Type B pancreatic cell (in vitro differentiated cells): ENCODE results near the gene POLN. TPM values are rescaled to one million over a fixed set of nuclear protein-coding genes. Genes with fewer than 3 reads are reported as not detected.

Source experiments
- DNase-seq: peaks from one replicate; pipeline ENCODE4 v3.0.0; 2021; ENCODE audit warnings: mixed read lengths; ENCODE audit not compliant: unreplicated experiment; ENCODE audit errors: extremely low spot score
- H3K27ac Mint-ChIP-seq: 2 replicates; pipeline ENCODE4 v1.8.0; 2021; ENCODE audit warnings: mild to moderate bottlenecking, mixed read lengths
- H3K27me3 Mint-ChIP-seq: 2 replicates; pipeline ENCODE4 v1.8.0; 2021; ENCODE audit warnings: mixed read lengths
- H3K36me3 Mint-ChIP-seq: 2 replicates; pipeline ENCODE4 v1.8.0; 2021; ENCODE audit warnings: mixed read lengths
- H3K4me1 Mint-ChIP-seq: one replicate; pipeline ENCODE4 v1.8.0; 2021; ENCODE audit warnings: mixed read lengths; ENCODE audit not compliant: unreplicated experiment
- H3K4me3 Mint-ChIP-seq: 2 replicates; pipeline ENCODE4 v1.8.0; 2021; ENCODE audit warnings: mild to moderate bottlenecking, mixed read lengths
- H3K9me3 Mint-ChIP-seq: 2 replicates; pipeline ENCODE4 v1.8.0; 2021; ENCODE audit warnings: mixed read lengths
- CTCF ChIP-seq: fragments of 200-600 bp; sonication (generic); conservative IDR thresholded peaks from 2 replicates; pipeline ENCODE4 v1.5.0; 2021; ENCODE audit warnings: antibody characterized with exemption, mild to moderate bottlenecking
- total RNA-seq: library from RNA; stranded (reverse); gene quantifications from 2 replicates; pipeline ENCODE4 v1.2.1, GENCODE V29; 2021; ENCODE audit warnings: low replicate concordance

Gene POLN
- total RNA-seq, 1 donor from 2014 or later: 4.1 TPM

- DNase-seq: no peak
- Mint-ChIP-seq H3K36me3 (no peaks in the 10 kb centered on the region), H3K4me3 (no peak overlapping the region), H3K27me3 (no peaks in the 10 kb centered on the region), H3K27ac (no peak overlapping the region), H3K4me1 (peaks cover 3% of the 10 kb centered on the region), H3K9me3 (no peaks in the 10 kb centered on the region)
- TF ChIP-seq CTCF: no peak
Observed at GRCh38 chr4:2273221-2273620, 31.3 kb upstream of the POLN start.

DNA sequence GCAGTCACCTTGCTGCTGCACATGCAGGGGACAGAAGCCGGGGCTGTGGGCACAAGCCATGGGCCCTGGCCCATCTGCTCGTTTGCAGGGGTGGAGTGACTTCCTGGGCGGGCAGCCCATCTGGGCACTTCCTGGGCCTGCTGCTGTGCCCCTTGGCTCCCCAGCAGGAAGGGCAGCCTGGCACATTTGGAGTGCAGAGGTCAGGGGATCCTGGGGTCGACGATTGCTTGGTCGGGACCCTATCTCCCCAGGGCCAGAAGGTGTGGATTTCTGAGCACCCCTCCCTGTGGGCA is 30.9 kb upstream of the POLN start:
- Mint-ChIP-seq H3K27me3 (no peaks in the 10 kb centered on the region), H3K4me1 (peaks cover 3% of the 10 kb centered on the region), H3K27ac (no peak overlapping the region), H3K36me3 (no peaks in the 10 kb centered on the region), H3K9me3 (no peaks in the 10 kb centered on the region), H3K4me3 (no peak overlapping the region)
- no peak for DNase-seq
- no peak for TF ChIP-seq CTCF

- no peak for DNase-seq
- Mint-ChIP-seq H3K9me3 (no peaks in the 10 kb centered on the region), H3K4me3 (no peak overlapping the region), H3K27ac (no peak overlapping the region), H3K36me3 (no peaks in the 10 kb centered on the region), H3K4me1 (peaks cover 3% of the 10 kb centered on the region), H3K27me3 (no peaks in the 10 kb centered on the region)
- no peak for TF ChIP-seq CTCF
Observed at GRCh38 chr4:2272026-2272827, 30.3 kb upstream of the POLN start.

DNA sequence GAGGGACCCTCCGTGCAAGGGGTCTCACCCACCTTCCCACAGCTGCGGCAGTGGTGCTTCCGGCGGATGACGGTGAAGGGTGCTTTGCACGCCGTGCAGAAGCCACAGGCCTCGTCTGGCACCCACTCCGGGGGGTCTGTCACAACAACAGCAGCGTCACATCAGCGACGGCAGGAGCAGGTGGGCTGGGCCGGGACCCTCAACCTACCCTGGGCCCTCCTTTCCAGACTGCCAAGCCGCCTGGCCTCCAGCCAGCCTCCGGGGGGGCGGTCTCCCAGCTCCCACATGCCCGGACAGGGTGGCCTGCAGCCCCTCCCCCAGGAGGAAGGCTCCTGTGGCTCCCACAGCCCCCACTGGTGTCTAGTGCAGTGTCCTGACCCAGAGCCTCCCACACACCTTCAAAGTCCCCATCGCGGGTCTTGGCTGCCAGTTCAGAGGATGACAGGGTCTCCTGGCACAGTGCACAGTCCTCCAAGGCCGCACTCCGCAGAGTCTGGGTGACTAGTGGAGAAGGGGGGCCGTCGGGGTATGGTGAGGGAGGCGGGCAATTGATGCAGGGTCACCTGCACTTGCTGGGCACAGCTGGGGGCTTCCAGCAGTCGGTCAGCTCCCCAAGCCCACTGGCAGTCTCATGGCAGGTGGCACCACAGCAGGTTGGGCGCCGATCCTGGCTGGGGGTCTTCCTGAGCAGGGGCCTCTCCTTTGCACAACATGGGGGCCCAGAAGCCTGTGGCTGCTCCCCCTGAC is 29.5 kb upstream of the POLN start:
- no peak for DNase-seq
- Mint-ChIP-seq H3K4me1 (peaks cover 3% of the 10 kb centered on the region), H3K27me3 (no peaks in the 10 kb centered on the region), H3K4me3 (no peak overlapping the region), H3K27ac (no peak overlapping the region), H3K36me3 (no peaks in the 10 kb centered on the region), H3K9me3 (no peaks in the 10 kb centered on the region)
- no peak for TF ChIP-seq CTCF

GRCh38 chr4:2270341-2271165 is 28.6 kb upstream of the POLN start:
- no peak overlapping the region for H3K27ac Mint-ChIP-seq
- no peaks in the 10 kb centered on the region for H3K36me3 Mint-ChIP-seq
- peaks cover 3% of the 10 kb centered on the region for H3K4me1 Mint-ChIP-seq
- H3K27me3 Mint-ChIP-seq: no peaks in the 10 kb centered on the region
- no peaks in the 10 kb centered on the region for H3K9me3 Mint-ChIP-seq
- DNase-seq: no peak
- H3K4me3 Mint-ChIP-seq: no peak overlapping the region
- TF ChIP-seq CTCF: no peak
